GM12864 (cell line): ENCODE measurements around the gene UMOD.

Source experiments
- DNase-seq: peaks from one replicate; pipeline ENCODE4 v3.0.0-alpha.2; 2011; ENCODE audit warnings: low read depth
- H3K4me3 ChIP-seq: 2 replicates; pipeline ENCODE4 v1.5.1; 2011; ENCODE audit warnings: mild to moderate bottlenecking, low read depth, low read length, control low read depth
- TF ChIP-seq, protein P1 (sequence below): IDR thresholded peaks from 2 replicates; pipeline ENCODE4 v1.5.1; 2011; ENCODE audit warnings: low read depth, mild to moderate bottlenecking, moderate library complexity, low read length, control low read depth, inconsistent platforms; ENCODE audit errors: missing control alignments

Gene UMOD

DNA sequence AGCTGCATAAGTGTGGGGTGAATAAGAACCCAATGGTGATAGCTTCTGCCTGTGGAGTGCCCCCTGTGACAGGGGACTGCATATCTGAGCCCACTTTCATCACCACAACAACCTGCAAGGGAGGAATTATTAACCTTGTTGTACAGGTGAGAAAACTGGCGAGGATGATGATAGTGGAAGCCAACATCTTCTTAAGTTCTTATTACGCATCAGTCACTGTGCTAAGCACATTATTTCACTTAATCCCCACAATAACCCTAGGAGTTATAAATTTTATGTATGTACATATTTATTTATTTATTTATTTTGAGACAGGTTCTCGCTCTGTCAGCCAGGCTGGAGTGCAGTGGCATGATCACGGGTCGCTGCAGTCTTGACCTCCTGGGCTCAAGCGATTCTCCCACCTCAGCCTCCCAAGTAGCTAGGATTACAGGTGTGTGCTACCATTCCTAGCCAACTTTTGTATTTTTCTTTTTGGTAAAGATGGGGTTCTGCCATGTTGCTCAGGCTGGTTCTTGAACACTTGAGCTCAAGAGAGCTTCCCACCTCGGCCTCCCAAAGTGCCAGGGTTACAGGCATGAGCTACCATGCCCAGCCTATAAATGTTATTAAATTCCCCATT is 44.4 kb upstream of the UMOD start:
- TF ChIP-seq, protein P1, sequence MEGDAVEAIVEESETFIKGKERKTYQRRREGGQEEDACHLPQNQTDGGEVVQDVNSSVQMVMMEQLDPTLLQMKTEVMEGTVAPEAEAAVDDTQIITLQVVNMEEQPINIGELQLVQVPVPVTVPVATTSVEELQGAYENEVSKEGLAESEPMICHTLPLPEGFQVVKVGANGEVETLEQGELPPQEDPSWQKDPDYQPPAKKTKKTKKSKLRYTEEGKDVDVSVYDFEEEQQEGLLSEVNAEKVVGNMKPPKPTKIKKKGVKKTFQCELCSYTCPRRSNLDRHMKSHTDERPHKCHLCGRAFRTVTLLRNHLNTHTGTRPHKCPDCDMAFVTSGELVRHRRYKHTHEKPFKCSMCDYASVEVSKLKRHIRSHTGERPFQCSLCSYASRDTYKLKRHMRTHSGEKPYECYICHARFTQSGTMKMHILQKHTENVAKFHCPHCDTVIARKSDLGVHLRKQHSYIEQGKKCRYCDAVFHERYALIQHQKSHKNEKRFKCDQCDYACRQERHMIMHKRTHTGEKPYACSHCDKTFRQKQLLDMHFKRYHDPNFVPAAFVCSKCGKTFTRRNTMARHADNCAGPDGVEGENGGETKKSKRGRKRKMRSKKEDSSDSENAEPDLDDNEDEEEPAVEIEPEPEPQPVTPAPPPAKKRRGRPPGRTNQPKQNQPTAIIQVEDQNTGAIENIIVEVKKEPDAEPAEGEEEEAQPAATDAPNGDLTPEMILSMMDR: no peak
- H3K4me3 ChIP-seq: no peak overlapping the region
- no peak for DNase-seq

DNA sequence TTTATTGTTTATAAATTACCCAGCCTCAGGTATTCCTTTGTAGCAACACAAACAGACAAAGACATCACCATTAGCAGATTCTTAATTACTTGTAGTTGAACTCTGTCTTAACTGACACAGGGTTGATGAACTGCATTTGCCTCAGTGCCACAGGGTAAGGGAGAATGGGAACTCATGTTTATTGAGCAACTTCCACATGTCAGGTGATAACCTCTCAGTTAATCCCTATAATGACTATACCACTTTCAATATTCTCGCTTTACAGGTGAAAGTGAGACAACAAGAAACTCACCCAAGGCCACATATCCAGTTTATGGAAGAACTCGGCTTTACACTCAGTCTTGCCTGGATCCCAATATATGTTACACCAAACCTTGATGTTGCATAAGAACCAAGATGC is 43.4 kb upstream of the UMOD start:
- no peak overlapping the region for H3K4me3 ChIP-seq
- TF ChIP-seq, protein P1: no peak
- no peak for DNase-seq

DNA sequence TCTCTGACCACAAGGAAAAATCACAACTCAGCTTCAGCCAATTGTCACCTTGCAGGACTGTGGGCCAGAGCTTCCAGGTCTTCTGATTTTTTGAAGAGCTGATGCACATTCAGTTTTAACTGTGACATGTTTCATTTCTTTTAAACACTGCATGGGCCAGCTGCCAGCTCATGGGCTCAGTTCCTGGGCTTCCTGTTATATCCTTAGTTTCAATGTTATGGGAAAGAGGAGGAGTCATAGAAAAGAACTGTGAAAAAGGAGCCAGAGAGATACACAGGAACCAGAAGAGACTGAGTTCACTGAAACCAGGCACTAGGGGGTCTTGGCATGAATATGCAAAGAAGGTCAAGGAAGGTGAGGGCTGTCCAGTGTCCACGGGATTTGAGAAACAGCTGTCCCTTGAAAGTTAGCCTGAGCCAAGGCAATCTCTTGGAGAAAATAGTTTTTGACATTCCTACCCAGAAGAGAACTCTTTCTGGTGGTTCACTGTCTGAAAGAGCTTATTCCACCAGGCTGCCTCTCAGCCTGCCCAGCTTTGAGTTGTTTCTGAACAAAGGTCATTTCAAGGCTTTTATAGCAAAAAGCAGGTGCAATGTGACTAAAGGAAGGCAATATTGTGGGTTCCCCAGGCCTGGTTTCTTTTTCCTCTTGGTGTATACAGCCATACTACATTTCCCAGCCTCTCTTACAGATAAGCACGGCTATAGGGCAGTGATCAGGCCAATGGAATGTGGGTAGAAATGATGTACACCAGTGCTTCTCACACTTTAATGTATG is 41.5 kb upstream of the UMOD start:
- no peak for DNase-seq
- TF ChIP-seq, protein P1: no peak
- H3K4me3 ChIP-seq: no peak overlapping the region

DNA sequence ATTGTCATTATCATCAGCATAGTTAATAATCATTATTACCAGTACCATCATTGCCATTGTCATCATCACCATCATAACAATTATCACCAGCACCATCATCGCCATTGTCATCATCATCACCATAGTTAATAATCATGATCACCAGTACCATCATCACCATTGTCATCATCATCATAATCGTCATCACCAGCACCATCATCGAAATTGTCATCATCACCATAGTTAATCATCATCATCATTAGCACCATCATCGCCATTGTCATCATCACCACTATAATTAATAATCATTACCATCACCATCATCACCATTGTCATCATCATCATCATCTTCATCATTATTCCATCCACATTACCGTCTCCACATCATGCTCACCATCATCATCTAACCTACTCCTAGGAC is 38.5 kb upstream of the UMOD start:
- DNase-seq: no peak
- no peak overlapping the region for H3K4me3 ChIP-seq

DNA sequence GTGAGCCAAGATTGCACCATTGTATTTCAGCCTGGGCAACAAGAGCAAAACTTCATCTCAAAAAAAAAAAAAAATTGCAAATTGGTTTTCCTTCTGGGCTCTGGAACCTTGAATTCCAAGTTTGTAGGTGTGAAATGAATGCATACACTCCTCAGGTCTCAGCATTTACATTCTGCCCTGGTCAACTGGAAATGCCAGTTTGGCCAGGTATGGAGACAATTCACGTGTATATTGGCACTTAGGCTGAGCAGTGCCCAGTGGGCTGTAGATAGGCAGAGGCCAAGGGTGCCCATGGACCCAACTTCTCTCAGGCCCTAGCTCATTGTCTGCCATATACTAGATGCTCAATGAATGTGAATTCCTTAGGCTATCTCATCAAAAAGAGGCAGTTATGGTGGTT is 36.3 kb upstream of the UMOD start:
- no peak for DNase-seq
- TF ChIP-seq, protein P1: no peak
- H3K4me3 ChIP-seq: no peak overlapping the region

More for the DNA sequence above, 38.5 kb upstream of the UMOD start:
- TF ChIP-seq, protein P1: no peak

DNA sequence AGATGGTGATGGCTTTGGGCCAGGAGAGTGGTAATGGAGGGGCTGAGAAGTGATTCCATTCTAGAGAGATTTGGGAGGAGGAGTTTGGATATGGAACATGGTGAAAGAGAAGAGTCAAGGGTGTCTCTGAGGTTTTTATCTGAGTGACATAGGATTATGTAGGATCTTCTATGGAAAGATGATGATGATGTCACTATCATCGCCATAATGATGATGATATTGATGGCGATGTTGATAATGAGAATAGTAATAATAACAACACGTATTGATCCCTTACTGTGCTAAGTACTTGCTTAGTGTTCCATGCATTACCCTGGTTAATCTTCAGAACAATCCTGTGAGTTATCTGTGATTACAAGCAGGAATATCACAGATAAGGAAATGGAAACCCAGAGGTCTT is 35.5 kb upstream of the UMOD start:
- no peak overlapping the region for H3K4me3 ChIP-seq
- TF ChIP-seq, protein P1: no peak
- DNase-seq: no peak
